Transverse colon (tissue), 4 donors: Measurements from ENCODE around the gene RELB.

Experiments used
- CTCF ChIP-seq, 5 experiments: fragments of 200-600 bp in 3 of 5; fragments of 450-650 bp in 2 of 5; sonication (generic) in 3 of 5; IDR thresholded peaks; 1 replicate in 2 of 5; 2 replicates in 3 of 5; pipeline ENCODE4 v1.5.1; 2016 to 2017; ENCODE audit warnings: antibody characterized with exemption in 5 of 5, inconsistent platforms in 3 of 5, mild to moderate bottlenecking in 2 of 5, moderate library complexity in 1 of 5
- EP300 ChIP-seq: sonication (generic); formaldehyde crosslinking; IDR thresholded peaks from one replicate; pipeline ENCODE4 v1.6.1; 2017; ENCODE audit warnings: antibody characterized with exemption, low read depth
- POLR2A ChIP-seq: fragments of 450-650 bp; IDR thresholded peaks from one replicate; pipeline ENCODE4 v1.6.1; 2016; ENCODE audit warnings: antibody characterized with exemption, mild to moderate bottlenecking, moderate library complexity
- POLR2AphosphoS5 ChIP-seq, 3 donors: sonication (generic); formaldehyde crosslinking; IDR thresholded peaks; one replicate each; pipeline ENCODE4 v1.6.1; 2016; ENCODE audit warnings: antibody characterized with exemption in 3 of 3

GRCh38 chr19:45008552-45008951 is 7.3 kb downstream of the RELB start:
- TF ChIP-seq CTCF (IDR thresholded peaks at IDR 0.05) (no peak), EP300 (no peak), POLR2AphosphoS5 (IDR thresholded peaks at IDR 0.05) (peak; percentile 30 to 72 (median 61)), POLR2A (peak; percentile 54)
